T-helper 2 cell treated with Interferon-gamma antibody and Interleukin-4, amounts not matched to agents 100 ng/mL and 5 ng/mL, for 36 hours (primary cell): ENCODE results near the gene CDKL2. TPM values are rescaled to one million over a fixed set of nuclear protein-coding genes. Genes with fewer than 3 reads are reported as not detected.
"Not testable (repeated sequence)": the region's sequence is repeated elsewhere in the genome, so short reads cannot be mapped to it uniquely, and the experiment has no call there.

Experiments used
- intact Hi-C: fragments of 100-400 bp; cut with micrococcal nuclease; formaldehyde crosslinking; loops from one replicate; pipeline ENCODE4 v1.15.1; 2023
- total RNA-seq: library from RNA; stranded (reverse); gene quantifications from 2 replicates; pipeline ENCODE4 v1.2.3, GENCODE V29; 2022

CDKL2 gene
- total RNA-seq, 1 donor from 2014 or later = 0.34 TPM

GRCh38 chr4:75557696-75558095 is 72.6 kb downstream of the CDKL2 start:
- intact Hi-C loops = no loop called here

- intact Hi-C loops = no loop called here
Measured at GRCh38 chr4:75555294-75556164, 74.8 kb downstream of the CDKL2 start, which contains the start of gene ODAPH. Gene ODAPH (plus strand): TSS chr4:75556066. CDS start chr4:75556083, 17 bp downstream.

GRCh38 chr4:75552452-75552851 is 77.9 kb downstream of the CDKL2 start:
- intact Hi-C loops = no loop called here

- intact Hi-C loops = no loop called here
Measured at GRCh38 chr4:75549019-75549418, 81.3 kb downstream of the CDKL2 start.

- intact Hi-C loops = no loop called here
Measured at GRCh38 chr4:75547647-75548387, 82.5 kb downstream of the CDKL2 start.

- intact Hi-C loops = no loop called here
Measured at GRCh38 chr4:75545526-75545925, 84.8 kb downstream of the CDKL2 start.

GRCh38 chr4:75544870-75545269 is 85.5 kb downstream of the CDKL2 start:
- intact Hi-C loops = no loop called here

GRCh38 chr4:75544220-75544619 is 86.1 kb downstream of the CDKL2 start:
- intact Hi-C loops = not testable (repeated sequence)

- intact Hi-C loops = no loop called here
Measured at GRCh38 chr4:75542824-75543223, 87.5 kb downstream of the CDKL2 start.

- intact Hi-C loops = not testable (repeated sequence)
Measured at GRCh38 chr4:75537308-75537707, 93.0 kb downstream of the CDKL2 start.

GRCh38 chr4:75533926-75534325 is 96.4 kb downstream of the CDKL2 start:
- intact Hi-C loops = not testable (repeated sequence)

- intact Hi-C loops = not testable (repeated sequence)
Measured at GRCh38 chr4:75533339-75533887, 96.9 kb downstream of the CDKL2 start.

GRCh38 chr4:75531536-75532143 is 98.7 kb downstream of the CDKL2 start:
- intact Hi-C loops = not testable (repeated sequence)

GRCh38 chr4:75530556-75531322 is 99.6 kb downstream of the CDKL2 start:
- intact Hi-C loops = no loop called here

Other genes with a start within 250 kb of the CDKL2 start
- gene RCHY1, start 116.1 kb downstream of the CDKL2 start, total RNA-seq = 24.2 and 24.9 TPM in 2 replicates
- gene THAP6, start 116.1 kb downstream of the CDKL2 start, total RNA-seq = 13.7 and 19.2 TPM in 2 replicates
- 0.86 and 1.2 TPM in 2 replicates for gene ODAPH, start 74.5 kb downstream of the CDKL2 start, total RNA-seq
- 136 and 141 TPM in 2 replicates for gene G3BP2, start 42.9 kb upstream of the CDKL2 start, total RNA-seq
- 48.0 and 49.3 TPM in 2 replicates for gene USO1, start 94.0 kb upstream of the CDKL2 start, total RNA-seq